Gastroesophageal sphincter (tissue), 3 donors: ENCODE data around the gene FAM168A.

Experiments used
- EP300 ChIP-seq: sonication (generic); formaldehyde crosslinking; IDR thresholded peaks from one replicate; pipeline ENCODE4 v1.6.1; 2017; ENCODE audit warnings: antibody characterized with exemption, mild to moderate bottlenecking
- POLR2A ChIP-seq, 2 donors: fragments of 450-650 bp; IDR thresholded peaks; one replicate each; pipeline ENCODE4 v1.6.1; 2017; ENCODE audit warnings: antibody characterized with exemption in 2 of 2, mild to moderate bottlenecking in 2 of 2, moderate library complexity in 1 of 2
- POLR2AphosphoS5 ChIP-seq: sonication (generic); formaldehyde crosslinking; IDR thresholded peaks from one replicate; pipeline ENCODE4 v1.6.1; 2017; ENCODE audit warnings: antibody characterized with exemption
- TF ChIP-seq, protein P1 (sequence below), 4 experiments: fragments of 200-600 bp in 2 of 4; fragments of 450-650 bp in 2 of 4; sonication (generic) in 1 of 4; IDR thresholded peaks; one replicate each; pipeline ENCODE4 v1.5.1; 2017 to 2019; ENCODE audit warnings: antibody characterized with exemption in 4 of 4, mild to moderate bottlenecking in 2 of 4, moderate library complexity in 2 of 4

DNA sequence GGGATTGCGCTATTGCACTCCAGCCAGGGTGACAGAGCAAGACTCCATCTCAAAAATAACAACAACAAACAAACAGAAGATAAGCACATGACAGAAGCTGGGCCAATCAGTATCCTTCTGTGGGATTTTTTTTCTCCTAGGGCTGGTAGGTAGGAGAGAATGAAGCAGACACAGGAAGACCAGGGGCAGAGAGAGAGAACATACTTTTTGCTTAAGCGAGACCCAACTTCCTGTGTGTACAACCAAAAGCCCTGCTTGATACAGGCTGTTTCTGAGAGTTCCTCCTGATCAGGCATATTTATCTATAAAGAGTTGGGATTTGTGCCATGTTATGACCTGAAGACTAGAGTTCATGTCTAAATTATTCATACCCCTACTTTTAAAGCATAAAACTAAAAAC, 36.1 kb upstream of the FAM168A start:
- TF ChIP-seq, protein P1, sequence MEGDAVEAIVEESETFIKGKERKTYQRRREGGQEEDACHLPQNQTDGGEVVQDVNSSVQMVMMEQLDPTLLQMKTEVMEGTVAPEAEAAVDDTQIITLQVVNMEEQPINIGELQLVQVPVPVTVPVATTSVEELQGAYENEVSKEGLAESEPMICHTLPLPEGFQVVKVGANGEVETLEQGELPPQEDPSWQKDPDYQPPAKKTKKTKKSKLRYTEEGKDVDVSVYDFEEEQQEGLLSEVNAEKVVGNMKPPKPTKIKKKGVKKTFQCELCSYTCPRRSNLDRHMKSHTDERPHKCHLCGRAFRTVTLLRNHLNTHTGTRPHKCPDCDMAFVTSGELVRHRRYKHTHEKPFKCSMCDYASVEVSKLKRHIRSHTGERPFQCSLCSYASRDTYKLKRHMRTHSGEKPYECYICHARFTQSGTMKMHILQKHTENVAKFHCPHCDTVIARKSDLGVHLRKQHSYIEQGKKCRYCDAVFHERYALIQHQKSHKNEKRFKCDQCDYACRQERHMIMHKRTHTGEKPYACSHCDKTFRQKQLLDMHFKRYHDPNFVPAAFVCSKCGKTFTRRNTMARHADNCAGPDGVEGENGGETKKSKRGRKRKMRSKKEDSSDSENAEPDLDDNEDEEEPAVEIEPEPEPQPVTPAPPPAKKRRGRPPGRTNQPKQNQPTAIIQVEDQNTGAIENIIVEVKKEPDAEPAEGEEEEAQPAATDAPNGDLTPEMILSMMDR (IDR thresholded peaks at IDR 0.05): no peak
- TF ChIP-seq POLR2A (IDR thresholded peaks at IDR 0.05) (no peak), EP300 (no peak), POLR2AphosphoS5 (no peak)
